Fibroblast of lung (primary cell): ENCODE measurements around the gene WBP1L. TPM values are rescaled to one million over a fixed set of nuclear protein-coding genes. Genes with fewer than 3 reads are reported as not detected.

ENCODE experiments used
- DNase-seq, 2 donors: peaks; one replicate each; pipeline versions ENCODE4 v3.0.0 to v3.0.0-alpha.2; 2010; ENCODE audit warnings: low read depth in 2 of 2
- H2AFZ ChIP-seq: 2 replicates; pipeline ENCODE4 v1.5.1; 2012; ENCODE audit warnings: low read length, control low read depth, inconsistent platforms
- H3K27ac ChIP-seq: 2 replicates; pipeline ENCODE4 v1.5.1; 2011; ENCODE audit warnings: low read length, control low read depth; ENCODE audit not compliant: insufficient read depth
- H3K27me3 ChIP-seq: 2 replicates; pipeline ENCODE4 v1.5.1; 2011; ENCODE audit warnings: mild to moderate bottlenecking, low read length; ENCODE audit not compliant: control insufficient read depth, insufficient read depth
- H3K36me3 ChIP-seq: 2 replicates; pipeline ENCODE4 v1.5.1; 2011; ENCODE audit warnings: low read length; ENCODE audit not compliant: control insufficient read depth, insufficient read depth
- H3K4me1 ChIP-seq: 2 replicates; pipeline ENCODE4 v1.5.1; 2011; ENCODE audit warnings: low read length; ENCODE audit not compliant: control insufficient read depth, insufficient read depth; ENCODE audit errors: extremely low read depth
- H3K4me2 ChIP-seq: 2 replicates; pipeline ENCODE4 v1.5.1; 2011; ENCODE audit warnings: low read length, control low read depth; ENCODE audit not compliant: insufficient read depth; ENCODE audit errors: extremely low read depth
- H3K4me3 ChIP-seq, 4 experiments: fragments of 200-600 bp in 1 of 4; sonication (generic) in 1 of 4; replicated peaks in 1 of 4; 2 replicates each; pipeline ENCODE4 v1.5.1; 2011 to 2016; ENCODE audit warnings: low read length in 4 of 4, low read depth in 3 of 4, mild to moderate bottlenecking in 3 of 4, control low read depth in 2 of 4, inconsistent platforms in 1 of 4, mixed read lengths in 1 of 4; ENCODE audit not compliant: insufficient read depth in 1 of 4; ENCODE audit errors: control extremely low read depth in 1 of 4
- H3K79me2 ChIP-seq: 2 replicates; pipeline ENCODE4 v1.5.1; 2012; ENCODE audit warnings: mild to moderate bottlenecking, low read length, inconsistent platforms; ENCODE audit not compliant: control insufficient read depth, insufficient read depth
- H3K9ac ChIP-seq: 2 replicates; pipeline ENCODE4 v1.5.1; 2011; ENCODE audit warnings: mild to moderate bottlenecking, low read length, control low read depth; ENCODE audit not compliant: insufficient read depth
- H3K9me3 ChIP-seq: 2 replicates; pipeline ENCODE4 v1.5.1; 2012; ENCODE audit warnings: low read depth, low read length; ENCODE audit not compliant: control insufficient read depth, insufficient read depth
- H4K20me1 ChIP-seq: 2 replicates; pipeline ENCODE4 v1.5.1; 2011; ENCODE audit warnings: low read length; ENCODE audit not compliant: control insufficient read depth, insufficient read depth; ENCODE audit errors: extremely low read depth
- EZH2 ChIP-seq: IDR thresholded peaks from 2 replicates; pipeline ENCODE4 v1.5.1; 2012; ENCODE audit warnings: low read length, control low read depth, mild to moderate bottlenecking; ENCODE audit errors: missing control alignments
- polyA plus RNA-seq, 2 donors: library from polyadenylated mRNA; depleted of rRNA in 1 of 2; stranded (reverse) in 1 of 2; unstranded in 1 of 2; fragments of >200 nt; gene quantifications; 2 replicates each; pipeline ENCODE4 v1.2.1, GENCODE V29; 2011 to 2012; ENCODE audit warnings: missing spikeins in 1 of 2
- total RNA-seq: library from RNA; depleted of rRNA; stranded (reverse); fragments of >200 nt; gene quantifications from 2 replicates; pipeline ENCODE4 v1.2.1, GENCODE V29; 2014
- TF ChIP-seq, protein P1 (sequence below), 2 donors: IDR thresholded peaks in 1 of 2; conservative IDR thresholded peaks in 1 of 2; 1 replicate in 1 of 2; 2 replicates in 1 of 2; pipeline ENCODE4 v1.5.1; 2011 to 2012; ENCODE audit warnings: low read length in 2 of 2, control low read depth in 1 of 2, inconsistent platforms in 1 of 2, low read depth in 1 of 2, mild to moderate bottlenecking in 1 of 2

WBP1L gene
- total and polyA plus RNA-seq, 2 donors (not counting 1 experiment from before 2014, with no cell fraction given): 36.8 to 40.0 TPM

DNA sequence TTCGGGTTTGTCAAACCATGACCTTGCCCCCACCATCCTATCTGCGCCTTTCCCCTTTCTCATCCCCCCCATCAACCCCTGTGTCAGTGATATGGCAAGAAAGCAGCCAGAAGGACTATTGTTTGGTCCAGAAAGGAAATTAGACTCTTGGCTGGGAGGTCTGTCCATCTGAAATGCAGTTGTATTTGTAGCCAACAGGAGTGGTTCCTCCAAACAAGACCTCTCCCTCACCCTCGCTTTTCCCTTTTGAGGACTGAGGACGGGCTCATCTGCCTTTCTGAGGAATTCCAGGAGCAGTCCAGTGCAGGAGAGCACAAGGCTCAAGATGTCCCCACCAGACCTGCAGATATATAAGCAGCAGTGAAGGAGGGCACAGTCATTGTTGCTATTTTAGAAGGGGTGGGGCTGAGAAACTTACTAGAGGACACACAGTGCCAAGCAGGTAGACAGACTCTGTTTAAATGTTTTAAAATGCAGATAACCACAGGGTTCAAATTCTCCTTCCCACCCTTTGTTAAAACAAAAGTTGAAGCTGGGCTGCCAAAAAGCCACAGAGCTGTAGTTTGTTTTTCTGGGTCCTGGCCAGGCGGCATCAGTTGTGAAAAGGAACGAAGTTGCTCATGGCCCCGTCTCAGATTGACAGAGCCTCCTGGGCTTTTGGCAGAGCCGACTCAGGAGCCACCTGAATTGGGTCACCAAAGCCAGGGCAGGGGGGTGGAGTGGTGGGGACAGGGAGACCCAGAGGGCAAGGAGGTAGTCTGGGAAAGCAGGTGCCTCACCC is 56.1 kb downstream of the WBP1L start:
- Histone ChIP-seq H3K27ac (no peak overlapping the region), H3K27me3 (no peaks in the 10 kb centered on the region), H3K4me2 (no peak overlapping the region), H3K9me3 (no peaks in the 10 kb centered on the region), H2AFZ (no peak overlapping the region), H3K4me3 (no peak overlapping the region), H3K79me2 (no peaks in the 10 kb centered on the region), H3K9ac (no peak overlapping the region), H4K20me1 (no peaks in the 10 kb centered on the region), H3K4me1 (peaks cover 20% of the 10 kb centered on the region), H3K36me3 (peaks cover 7% of the 10 kb centered on the region)
- TF ChIP-seq, protein P1, sequence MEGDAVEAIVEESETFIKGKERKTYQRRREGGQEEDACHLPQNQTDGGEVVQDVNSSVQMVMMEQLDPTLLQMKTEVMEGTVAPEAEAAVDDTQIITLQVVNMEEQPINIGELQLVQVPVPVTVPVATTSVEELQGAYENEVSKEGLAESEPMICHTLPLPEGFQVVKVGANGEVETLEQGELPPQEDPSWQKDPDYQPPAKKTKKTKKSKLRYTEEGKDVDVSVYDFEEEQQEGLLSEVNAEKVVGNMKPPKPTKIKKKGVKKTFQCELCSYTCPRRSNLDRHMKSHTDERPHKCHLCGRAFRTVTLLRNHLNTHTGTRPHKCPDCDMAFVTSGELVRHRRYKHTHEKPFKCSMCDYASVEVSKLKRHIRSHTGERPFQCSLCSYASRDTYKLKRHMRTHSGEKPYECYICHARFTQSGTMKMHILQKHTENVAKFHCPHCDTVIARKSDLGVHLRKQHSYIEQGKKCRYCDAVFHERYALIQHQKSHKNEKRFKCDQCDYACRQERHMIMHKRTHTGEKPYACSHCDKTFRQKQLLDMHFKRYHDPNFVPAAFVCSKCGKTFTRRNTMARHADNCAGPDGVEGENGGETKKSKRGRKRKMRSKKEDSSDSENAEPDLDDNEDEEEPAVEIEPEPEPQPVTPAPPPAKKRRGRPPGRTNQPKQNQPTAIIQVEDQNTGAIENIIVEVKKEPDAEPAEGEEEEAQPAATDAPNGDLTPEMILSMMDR (conservative IDR thresholded peaks at IDR 0.05 in 1 of 2, IDR thresholded peaks at IDR 0.05 in 1 of 2; ENCODE audit: low read depth in 1 of 2, low read length in 2 of 2): no peak
- DNase-seq: peak in 1 of 2 donors; percentile 49

DNA sequence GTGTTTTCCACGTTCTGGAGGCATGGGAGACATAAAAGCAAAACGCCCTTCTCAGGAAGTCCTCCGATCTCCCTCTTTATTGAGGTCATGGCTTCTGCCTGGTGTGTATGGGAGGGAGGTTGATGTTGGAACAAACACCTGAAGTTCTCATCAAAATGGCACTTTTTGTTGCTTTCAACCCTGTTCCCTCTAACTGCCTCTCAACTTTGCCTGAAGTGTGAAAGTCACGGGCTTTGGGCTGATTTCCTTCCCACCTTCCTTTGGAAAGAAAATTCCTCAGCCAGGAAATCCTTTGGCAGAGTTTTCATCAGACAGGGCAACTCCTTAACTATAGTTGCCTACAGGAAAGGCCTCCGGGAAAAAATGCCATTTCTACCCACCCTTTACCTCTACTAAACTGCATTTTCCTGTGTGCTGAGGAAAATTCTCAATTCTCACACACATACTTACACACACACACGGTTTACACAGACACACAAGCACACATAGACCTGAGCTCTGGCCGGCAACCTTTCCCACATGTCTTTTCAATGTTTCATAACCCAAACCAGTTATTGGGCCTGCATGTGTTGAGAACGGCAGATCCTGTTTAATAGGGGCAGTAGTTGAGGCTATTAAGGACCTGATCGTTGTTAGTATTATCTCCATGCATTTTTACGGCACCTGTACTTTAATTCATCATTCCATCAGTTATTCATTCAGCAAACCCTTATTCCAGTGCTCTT is 57.0 kb downstream of the WBP1L start:
- no peaks in the 10 kb centered on the region for H3K27me3 ChIP-seq
- H3K27ac ChIP-seq: no peak overlapping the region
- peaks cover 7% of the 10 kb centered on the region for H3K36me3 ChIP-seq
- H3K4me1 ChIP-seq: peaks cover 18% of the 10 kb centered on the region
- TF ChIP-seq, protein P1 (conservative IDR thresholded peaks at IDR 0.05 in 1 of 2, IDR thresholded peaks at IDR 0.05 in 1 of 2; ENCODE audit: low read depth in 1 of 2, low read length in 2 of 2): no peak
- TF ChIP-seq EZH2: no peak
- H4K20me1 ChIP-seq: no peaks in the 10 kb centered on the region
- no peaks in the 10 kb centered on the region for H3K9me3 ChIP-seq
- no peak for DNase-seq
- no peaks in the 10 kb centered on the region for H3K79me2 ChIP-seq
- H3K4me2 ChIP-seq: no peak overlapping the region
- H2AFZ ChIP-seq: no peak overlapping the region
- no peak overlapping the region for H3K9ac ChIP-seq
- H3K4me3 ChIP-seq: no peak overlapping the region

DNA sequence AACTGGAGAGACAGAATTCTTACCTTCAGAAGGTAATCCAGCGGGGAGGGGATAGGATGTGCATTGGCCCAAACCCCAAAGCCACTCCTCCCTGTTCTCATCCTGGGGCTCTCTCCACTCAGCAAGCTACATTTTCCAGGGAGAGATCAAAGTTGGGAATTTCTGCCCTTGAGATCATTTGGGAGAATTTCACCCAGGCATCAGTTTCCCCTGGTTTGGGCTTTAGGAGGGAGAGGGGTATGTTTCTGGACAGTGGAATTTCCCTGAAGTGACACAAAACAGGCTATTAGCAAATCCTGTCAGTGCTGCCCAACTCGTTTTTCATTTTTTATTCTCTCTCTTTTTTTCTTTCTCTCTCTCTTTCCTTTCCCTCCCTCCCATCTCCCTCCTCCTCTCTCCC is 57.7 kb downstream of the WBP1L start:
- TF ChIP-seq, protein P1 (conservative IDR thresholded peaks at IDR 0.05 in 1 of 2, IDR thresholded peaks at IDR 0.05 in 1 of 2; ENCODE audit: low read depth in 1 of 2, low read length in 2 of 2): no peak
- no peak for TF ChIP-seq EZH2
- H3K9me3 ChIP-seq: no peaks in the 10 kb centered on the region
- H3K79me2 ChIP-seq: no peaks in the 10 kb centered on the region
- H3K4me1 ChIP-seq: peaks cover 13% of the 10 kb centered on the region
- H3K27me3 ChIP-seq: no peaks in the 10 kb centered on the region
- H3K27ac ChIP-seq: no peak overlapping the region
- no peak overlapping the region for H3K4me3 ChIP-seq
- no peak for DNase-seq
- no peak overlapping the region for H3K4me2 ChIP-seq
- no peaks in the 10 kb centered on the region for H4K20me1 ChIP-seq
- no peak overlapping the region for H2AFZ ChIP-seq
- no peak overlapping the region for H3K9ac ChIP-seq
- H3K36me3 ChIP-seq: peaks cover 8% of the 10 kb centered on the region
